ENCODE data around the gene SPTBN5.

Gene SPTBN5

GRCh38 chr15:41857316-41857715, 36.5 kb downstream of the SPTBN5 start:
- TF ChIP-seq EZH2 (IDR thresholded peaks at IDR 0.05) (no peak), POLR2AphosphoS5 (IDR thresholded peaks at IDR 0.05; ENCODE audit: borderline replicate concordance, low read depth, low read length) (no peak), FOXP2 (optimal IDR thresholded peaks at IDR 0.05; ENCODE audit: control extremely low read depth, extremely low read length, insufficient read depth) (no peak)
- H3K4me3 ChIP-seq = no peak overlapping the region
- DNase-seq (ENCODE audit: low read depth, low spot score) = no peak
- H3K27ac ChIP-seq = no peak overlapping the region
- no peaks in the 10 kb centered on the region for H3K9me3 ChIP-seq (ENCODE audit: low read depth, low read length)
- H3K9ac ChIP-seq (ENCODE audit: insufficient read length) = no peak overlapping the region
- no peaks in the 10 kb centered on the region for H3K36me3 ChIP-seq (ENCODE audit: insufficient read depth, low read length)

GRCh38 chr15:41856716-41857115, 37.1 kb downstream of the SPTBN5 start:
- DNase-seq (ENCODE audit: low read depth, low spot score) = no peak
- TF ChIP-seq POLR2AphosphoS5 (IDR thresholded peaks at IDR 0.05; ENCODE audit: borderline replicate concordance, low read depth, low read length) = no peak
- TF ChIP-seq FOXP2 (optimal IDR thresholded peaks at IDR 0.05; ENCODE audit: control extremely low read depth, extremely low read length, insufficient read depth) = no peak
- no peak for TF ChIP-seq EZH2 (IDR thresholded peaks at IDR 0.05)
- no peak overlapping the region for H3K9ac ChIP-seq (ENCODE audit: insufficient read length)
- no peaks in the 10 kb centered on the region for H3K9me3 ChIP-seq (ENCODE audit: low read depth, low read length)
- H3K4me3 ChIP-seq = no peak overlapping the region
- no peak overlapping the region for H3K27ac ChIP-seq
- H3K36me3 ChIP-seq (ENCODE audit: insufficient read depth, low read length) = no peaks in the 10 kb centered on the region

DNA sequence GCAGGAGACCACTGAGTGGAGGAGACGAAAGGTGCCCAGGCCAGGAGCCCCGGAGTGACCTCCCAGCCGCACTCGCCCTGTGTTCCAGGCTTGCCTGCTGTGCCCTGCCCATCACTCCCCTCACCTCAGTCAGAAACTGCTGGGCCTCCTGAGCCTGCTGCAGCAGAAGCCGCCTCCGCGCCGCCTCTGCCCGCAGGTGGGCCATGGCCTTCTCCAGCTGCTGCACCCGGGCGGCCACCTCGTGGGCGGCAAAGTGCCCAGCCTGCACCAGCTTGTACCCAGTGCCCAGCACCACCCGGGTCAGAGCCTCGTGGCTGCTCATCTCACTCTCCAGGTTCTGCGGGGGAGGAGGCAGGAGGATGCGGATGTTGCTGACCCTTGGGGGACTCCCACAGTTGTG, 37.6 kb downstream of the SPTBN5 start:
- H3K9ac ChIP-seq (ENCODE audit: insufficient read length) = no peak overlapping the region
- TF ChIP-seq POLR2AphosphoS5 (IDR thresholded peaks at IDR 0.05; ENCODE audit: borderline replicate concordance, low read depth, low read length) (no peak), FOXP2 (optimal IDR thresholded peaks at IDR 0.05; ENCODE audit: control extremely low read depth, extremely low read length, insufficient read depth) (no peak), EZH2 (IDR thresholded peaks at IDR 0.05) (no peak)
- no peaks in the 10 kb centered on the region for H3K9me3 ChIP-seq (ENCODE audit: low read depth, low read length)
- no peak overlapping the region for H3K4me3 ChIP-seq
- no peaks in the 10 kb centered on the region for H3K36me3 ChIP-seq (ENCODE audit: insufficient read depth, low read length)
- no peak overlapping the region for H3K27ac ChIP-seq
- DNase-seq (ENCODE audit: low read depth, low spot score) = no peak

DNA sequence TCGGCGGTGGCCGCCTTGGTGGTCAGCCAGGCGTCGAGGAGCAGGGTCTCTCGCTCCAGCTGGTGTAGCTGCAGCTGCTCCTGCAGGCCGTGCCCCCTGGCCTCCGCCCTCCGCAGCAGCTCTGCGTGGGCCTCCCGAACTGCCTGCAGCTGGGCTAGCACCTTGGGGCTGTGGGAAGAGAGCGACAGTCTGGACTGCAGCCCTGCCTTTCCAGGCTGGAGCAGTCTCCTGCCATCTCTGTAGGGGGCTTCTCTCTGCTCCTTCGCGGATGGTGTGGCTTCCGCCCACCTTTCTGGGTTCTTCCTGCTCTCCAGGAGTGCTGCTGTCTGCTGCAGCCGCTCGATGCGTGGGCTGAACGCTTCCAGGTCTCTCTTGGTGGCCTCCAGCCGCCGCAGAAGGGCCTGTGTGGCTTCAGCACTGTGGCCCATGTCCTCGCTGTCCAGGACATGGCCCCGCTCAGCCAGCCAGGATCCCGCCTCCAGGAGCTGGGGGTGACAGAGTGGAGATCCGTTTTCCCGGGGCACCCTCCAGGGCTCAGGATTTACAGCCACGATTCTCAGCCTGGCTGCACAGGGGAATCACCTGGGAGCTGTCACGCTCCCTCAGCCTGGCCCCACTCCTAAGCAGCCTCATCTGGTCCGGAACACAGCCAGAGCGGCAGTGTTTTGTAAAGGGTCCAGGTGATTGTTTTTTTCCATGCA, 38.4 kb downstream of the SPTBN5 start:
- Histone ChIP-seq H3K9ac (ENCODE audit: insufficient read length) (no peak overlapping the region), H3K36me3 (ENCODE audit: insufficient read depth, low read length) (no peaks in the 10 kb centered on the region), H3K4me3 (no peak overlapping the region), H3K9me3 (ENCODE audit: low read depth, low read length) (no peaks in the 10 kb centered on the region), H3K27ac (no peak overlapping the region)
- TF ChIP-seq FOXP2 (optimal IDR thresholded peaks at IDR 0.05; ENCODE audit: control extremely low read depth, extremely low read length, insufficient read depth) (no peak), EZH2 (IDR thresholded peaks at IDR 0.05) (no peak), POLR2AphosphoS5 (IDR thresholded peaks at IDR 0.05; ENCODE audit: borderline replicate concordance, low read depth, low read length) (no peak)
- DNase-seq (ENCODE audit: low read depth, low spot score) = no peak

GRCh38 chr15:41854443-41854842, 39.4 kb downstream of the SPTBN5 start:
- H3K36me3 ChIP-seq (ENCODE audit: insufficient read depth, low read length) = no peaks in the 10 kb centered on the region
- TF ChIP-seq POLR2AphosphoS5 (IDR thresholded peaks at IDR 0.05; ENCODE audit: borderline replicate concordance, low read depth, low read length) = no peak
- no peak for TF ChIP-seq FOXP2 (optimal IDR thresholded peaks at IDR 0.05; ENCODE audit: control extremely low read depth, extremely low read length, insufficient read depth)
- no peak for TF ChIP-seq EZH2 (IDR thresholded peaks at IDR 0.05)
- no peak overlapping the region for H3K9ac ChIP-seq (ENCODE audit: insufficient read length)
- DNase-seq (ENCODE audit: low read depth, low spot score) = no peak
- no peak overlapping the region for H3K27ac ChIP-seq
- H3K9me3 ChIP-seq (ENCODE audit: low read depth, low read length) = no peaks in the 10 kb centered on the region
- no peak overlapping the region for H3K4me3 ChIP-seq

- Histone ChIP-seq H3K9ac (ENCODE audit: insufficient read length) (no peak overlapping the region), H3K9me3 (ENCODE audit: low read depth, low read length) (no peaks in the 10 kb centered on the region), H3K4me3 (no peak overlapping the region), H3K27ac (no peak overlapping the region), H3K36me3 (ENCODE audit: insufficient read depth, low read length) (no peaks in the 10 kb centered on the region)
- no peak for TF ChIP-seq FOXP2 (optimal IDR thresholded peaks at IDR 0.05; ENCODE audit: control extremely low read depth, extremely low read length, insufficient read depth)
- TF ChIP-seq POLR2AphosphoS5 (IDR thresholded peaks at IDR 0.05; ENCODE audit: borderline replicate concordance, low read depth, low read length) = no peak
- no peak for TF ChIP-seq EZH2 (IDR thresholded peaks at IDR 0.05)
- DNase-seq (ENCODE audit: low read depth, low spot score) = no peak
Observed at GRCh38 chr15:41853831-41854230, 40.0 kb downstream of the SPTBN5 start.

DNA sequence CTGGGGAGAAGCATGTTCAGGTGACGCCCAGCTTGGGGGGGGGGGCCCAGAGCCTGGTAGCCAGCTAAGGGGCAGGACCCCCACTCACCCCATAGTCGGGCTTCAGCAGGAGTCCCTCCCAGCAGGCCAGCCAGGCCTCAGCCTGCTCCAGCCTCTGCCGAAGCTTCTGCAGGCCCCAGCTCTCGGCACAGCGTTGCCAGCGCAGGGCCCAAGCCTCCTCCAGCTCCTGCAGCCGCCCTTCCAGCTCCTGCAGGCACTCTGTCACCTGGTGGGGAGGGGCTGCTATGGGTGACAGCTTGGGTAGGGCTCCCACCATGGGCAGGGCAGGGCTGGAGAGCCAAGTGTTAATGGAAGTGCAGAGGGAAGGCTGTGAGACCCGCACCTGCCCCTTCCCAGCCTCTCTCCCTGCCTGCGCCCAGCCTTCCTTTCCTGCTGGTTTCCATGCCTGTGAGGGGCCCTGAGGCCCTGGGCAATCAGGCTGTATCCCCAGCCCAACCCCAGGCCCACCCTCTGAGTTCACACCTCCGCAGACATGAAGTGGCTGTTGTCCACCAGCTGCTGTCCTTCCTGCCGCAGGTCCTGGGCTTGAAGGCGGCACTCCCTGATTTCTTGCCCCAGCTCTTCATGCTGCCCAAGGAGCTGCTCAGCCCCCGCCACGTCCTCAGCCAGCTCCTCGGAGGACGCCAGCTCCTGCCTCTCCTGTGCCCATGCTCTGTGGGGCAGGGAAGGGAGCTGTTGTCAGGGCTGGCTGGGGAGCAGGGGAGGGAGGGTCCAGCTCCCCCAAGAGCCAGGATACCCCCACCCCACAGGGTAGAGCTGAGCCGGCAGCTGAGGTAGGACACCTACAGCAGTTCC, 40.9 kb downstream of the SPTBN5 start:
- DNase-seq (ENCODE audit: low read depth, low spot score) = no peak
- H3K9me3 ChIP-seq (ENCODE audit: low read depth, low read length) = no peaks in the 10 kb centered on the region
- no peak overlapping the region for H3K27ac ChIP-seq
- no peak overlapping the region for H3K9ac ChIP-seq (ENCODE audit: insufficient read length)
- TF ChIP-seq POLR2AphosphoS5 (IDR thresholded peaks at IDR 0.05; ENCODE audit: borderline replicate concordance, low read depth, low read length) (no peak), FOXP2 (optimal IDR thresholded peaks at IDR 0.05; ENCODE audit: control extremely low read depth, extremely low read length, insufficient read depth) (no peak), EZH2 (IDR thresholded peaks at IDR 0.05) (no peak)
- no peak overlapping the region for H3K4me3 ChIP-seq
- H3K36me3 ChIP-seq (ENCODE audit: insufficient read depth, low read length) = no peaks in the 10 kb centered on the region

DNA sequence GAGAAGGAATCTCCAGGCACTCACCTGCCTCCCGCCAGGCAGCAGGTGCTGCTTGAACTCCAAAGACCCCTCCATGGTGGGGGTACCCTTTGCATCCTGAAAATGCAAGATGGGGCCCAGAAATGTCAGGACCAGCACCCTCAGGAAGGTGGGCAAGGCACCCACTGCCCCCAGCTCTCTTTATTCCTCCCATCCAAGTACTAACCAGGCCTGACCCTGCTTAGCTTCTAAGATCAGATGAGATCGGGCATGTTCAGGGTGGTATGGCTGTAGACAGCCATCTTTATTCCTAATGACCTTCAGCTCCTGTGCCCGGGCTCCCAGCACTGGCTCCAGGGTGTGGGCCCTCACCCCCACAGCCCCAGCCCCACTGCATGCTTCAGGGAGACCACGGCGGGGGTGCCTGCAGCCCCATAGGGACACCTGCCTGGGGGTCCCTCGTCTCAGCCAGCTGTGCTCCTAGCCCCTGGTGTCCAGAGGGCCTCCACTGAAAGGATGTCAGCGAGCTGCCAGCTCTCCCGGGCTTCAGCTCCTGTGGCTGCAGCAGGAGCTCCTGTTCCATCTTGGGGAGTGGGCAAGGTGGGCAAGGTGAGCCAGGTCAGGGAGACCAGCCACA, 42.0 kb downstream of the SPTBN5 start:
- TF ChIP-seq POLR2AphosphoS5 (IDR thresholded peaks at IDR 0.05; ENCODE audit: borderline replicate concordance, low read depth, low read length) (no peak), FOXP2 (optimal IDR thresholded peaks at IDR 0.05; ENCODE audit: control extremely low read depth, extremely low read length, insufficient read depth) (no peak), EZH2 (IDR thresholded peaks at IDR 0.05) (no peak)
- no peak overlapping the region for H3K9ac ChIP-seq (ENCODE audit: insufficient read length)
- no peak overlapping the region for H3K4me3 ChIP-seq
- no peak for DNase-seq (ENCODE audit: low read depth, low spot score)
- no peak overlapping the region for H3K27ac ChIP-seq
- H3K36me3 ChIP-seq (ENCODE audit: insufficient read depth, low read length) = no peaks in the 10 kb centered on the region
- H3K9me3 ChIP-seq (ENCODE audit: low read depth, low read length) = no peaks in the 10 kb centered on the region
